NCI-H446 (cell line): Measurements from ENCODE around the gene CAMK1D.
"Not testable (repeated sequence)": the region's sequence is repeated elsewhere in the genome, so short reads cannot be mapped to it uniquely, and the experiment has no call there.

Experiments
- DNase-seq, 2 experiments: peaks; one replicate each; lab custom pipeline; 2025; lab: John Stamatoyannopoulos, UW

Gene CAMK1D

DNA sequence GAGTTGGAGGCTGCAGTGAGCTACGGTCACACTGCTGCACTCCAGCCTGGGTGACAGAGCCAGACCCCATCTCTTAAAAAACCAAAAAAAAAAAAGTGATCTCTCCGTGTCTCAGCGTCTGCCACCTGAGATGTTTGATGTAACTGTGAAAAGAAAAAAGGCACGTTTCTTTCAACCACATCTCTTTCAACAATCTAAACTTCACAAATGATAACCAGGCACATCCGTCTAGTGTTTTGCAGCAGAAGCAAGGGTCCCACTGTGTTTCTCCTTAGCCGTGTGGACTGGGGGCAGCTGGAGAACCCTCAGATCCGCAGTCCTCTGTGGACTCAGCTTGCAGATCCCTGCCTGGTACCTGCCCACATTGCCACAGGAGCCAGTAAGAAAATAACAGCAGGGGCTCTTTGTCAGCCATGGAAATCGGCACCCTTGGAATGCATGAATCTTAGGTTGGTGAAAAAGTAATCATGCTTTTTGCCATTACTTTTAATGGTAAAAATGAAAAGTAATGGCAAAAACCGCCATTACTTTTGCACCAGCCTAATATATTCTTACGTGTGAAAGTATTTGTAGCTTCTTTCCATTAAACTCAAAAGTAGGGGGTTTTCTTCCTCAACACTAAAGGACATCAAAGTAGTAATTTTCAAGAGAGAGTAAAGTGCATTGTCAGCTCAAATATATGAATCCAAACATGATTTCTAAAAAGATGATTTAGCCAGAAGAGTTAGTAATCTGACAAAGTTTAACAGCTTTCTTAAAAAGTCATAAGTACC lies 375.6 kb downstream of the CAMK1D start:
- DNase-seq: no peak

DNA sequence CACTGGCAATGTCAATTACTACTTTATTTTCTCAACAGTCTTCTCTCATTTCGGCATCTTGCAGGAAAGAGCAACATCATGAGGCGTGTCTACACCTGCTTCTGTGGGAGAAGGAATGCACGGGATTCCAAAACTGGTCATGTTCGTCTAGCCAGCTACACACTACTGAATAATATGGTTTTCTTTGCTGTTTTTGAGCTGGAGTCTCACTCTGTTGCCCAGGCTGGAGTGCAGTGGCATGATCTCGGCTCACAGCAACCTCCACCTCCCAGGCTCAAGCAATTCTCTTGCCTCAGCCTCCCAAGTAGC lies 376.2 kb downstream of the CAMK1D start:
- DNase-seq: not testable (repeated sequence)

DNA sequence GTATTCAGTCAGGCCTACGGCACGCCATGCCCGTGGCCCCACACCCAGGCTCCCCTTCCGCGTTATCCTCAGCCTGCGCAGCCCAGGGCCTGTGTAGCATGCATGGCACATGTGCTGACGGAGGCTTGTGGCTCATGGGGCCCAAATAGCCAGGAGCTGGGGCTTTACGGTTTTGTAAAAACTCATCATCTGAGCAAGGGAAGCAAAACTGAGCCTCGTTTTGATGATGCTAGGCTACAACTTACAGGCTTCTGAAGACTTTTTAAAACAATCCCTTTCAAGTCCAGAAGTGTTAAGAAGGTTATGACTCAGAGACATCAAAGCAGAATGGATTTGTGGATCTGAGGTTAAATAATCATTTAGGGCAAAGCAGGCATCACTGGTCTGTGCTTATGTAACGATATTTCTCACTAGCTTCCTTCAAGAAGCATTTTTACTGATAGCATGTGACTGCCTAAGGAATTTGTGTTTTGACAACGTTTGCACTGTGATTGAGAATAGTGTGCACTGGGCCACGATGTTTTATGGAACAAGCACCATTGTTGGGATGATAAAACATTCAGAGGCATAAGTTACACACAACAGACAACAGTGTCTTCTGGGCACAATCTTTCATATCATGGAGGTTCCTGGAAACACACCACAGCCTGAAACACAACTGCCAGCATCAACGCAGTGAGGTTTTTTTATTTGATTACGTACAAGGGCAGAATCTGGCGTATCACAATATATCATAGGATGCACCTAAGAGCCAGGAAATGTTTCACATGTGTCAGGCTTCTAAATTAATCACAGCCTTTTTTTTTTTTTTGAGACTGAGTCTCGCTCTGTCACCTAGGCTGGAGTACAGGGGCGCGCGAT lies 377.9 kb downstream of the CAMK1D start:
- DNase-seq: no peak

DNA sequence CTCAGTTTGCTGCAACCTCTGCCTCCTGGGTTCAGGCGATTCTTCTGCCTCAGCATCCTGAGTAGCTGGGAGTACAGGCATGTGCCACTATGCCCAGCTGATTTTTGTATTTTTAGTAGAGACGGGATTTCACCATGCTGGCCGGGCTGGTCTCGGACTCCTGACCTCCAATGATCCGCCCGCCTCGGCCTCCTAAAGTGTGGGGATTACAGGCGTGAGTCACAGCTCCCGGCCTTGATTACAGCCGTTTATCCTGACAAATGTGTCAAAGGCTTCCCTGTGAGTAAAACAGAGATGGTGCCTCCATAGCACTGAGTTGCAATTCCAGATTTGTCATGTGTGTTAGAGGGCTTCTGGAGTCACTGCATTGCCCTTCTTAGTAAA lies 378.5 kb downstream of the CAMK1D start:
- DNase-seq: no peak

DNA sequence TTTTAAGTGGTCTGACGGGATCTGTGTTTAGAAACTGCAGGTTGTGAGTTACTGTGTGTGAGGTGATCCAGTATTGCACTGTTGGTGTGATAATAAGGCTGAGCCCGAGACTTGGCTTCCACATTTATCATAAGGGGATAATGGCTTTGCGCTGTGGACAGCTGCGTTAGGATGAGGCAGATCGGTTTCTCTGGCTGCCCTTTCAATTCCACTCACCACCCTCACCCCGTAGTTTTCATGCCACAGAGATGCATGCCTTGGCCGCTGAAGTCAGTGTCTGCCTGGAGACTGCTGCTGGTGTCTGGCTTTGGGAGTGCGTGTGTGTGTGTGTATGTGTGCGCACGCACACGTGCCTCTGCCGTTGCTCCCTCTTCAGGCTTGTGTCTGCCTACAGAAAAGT lies 379.1 kb downstream of the CAMK1D start:
- DNase-seq: no peak

GRCh38 chr10:12729885-12730284 lies 380.5 kb downstream of the CAMK1D start:
- DNase-seq: no peak

DNA sequence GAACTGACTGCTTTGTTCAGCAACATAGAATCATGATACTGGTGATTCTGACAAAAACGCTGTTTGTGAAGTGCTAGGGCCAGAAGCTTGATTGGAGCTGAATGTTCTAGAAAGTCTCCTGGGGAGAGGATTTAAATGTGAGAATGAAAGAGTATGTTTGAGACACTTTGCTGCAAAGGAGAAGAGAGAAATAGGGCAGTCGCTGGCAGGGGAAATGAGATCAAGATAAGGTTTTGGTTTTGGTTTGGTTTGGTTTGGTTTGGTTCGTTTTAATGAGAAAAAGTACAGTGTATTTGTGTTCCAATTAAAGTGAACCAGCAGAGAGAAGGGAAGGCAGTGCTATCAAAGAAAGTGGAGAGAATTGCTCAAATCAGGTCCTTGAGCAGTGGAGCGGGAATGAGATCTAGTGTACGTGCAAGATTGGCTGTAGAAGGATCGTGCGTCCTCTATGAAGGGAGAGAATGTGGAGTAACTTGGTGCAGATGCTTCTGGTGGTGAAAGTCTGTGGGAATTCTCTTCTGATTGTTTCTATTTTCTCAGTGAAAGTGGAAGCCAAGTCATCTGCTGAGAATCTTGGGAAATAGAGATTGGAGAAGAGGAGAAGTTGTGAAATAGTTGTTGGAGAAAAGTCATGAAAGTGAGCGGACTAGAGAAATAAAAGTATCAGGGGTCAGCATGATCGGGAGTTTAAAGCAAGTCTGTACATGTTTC lies 381.6 kb downstream of the CAMK1D start:
- no peak for DNase-seq

- DNase-seq: no peak
These were observed 383.9 kb downstream of the CAMK1D start for GRCh38 chr10:12733271-12733670.

GRCh38 chr10:12735843-12736462 lies 386.6 kb downstream of the CAMK1D start:
- DNase-seq: no peak

- no peak for DNase-seq
These were observed 391.5 kb downstream of the CAMK1D start for GRCh38 chr10:12740813-12741212.

DNA sequence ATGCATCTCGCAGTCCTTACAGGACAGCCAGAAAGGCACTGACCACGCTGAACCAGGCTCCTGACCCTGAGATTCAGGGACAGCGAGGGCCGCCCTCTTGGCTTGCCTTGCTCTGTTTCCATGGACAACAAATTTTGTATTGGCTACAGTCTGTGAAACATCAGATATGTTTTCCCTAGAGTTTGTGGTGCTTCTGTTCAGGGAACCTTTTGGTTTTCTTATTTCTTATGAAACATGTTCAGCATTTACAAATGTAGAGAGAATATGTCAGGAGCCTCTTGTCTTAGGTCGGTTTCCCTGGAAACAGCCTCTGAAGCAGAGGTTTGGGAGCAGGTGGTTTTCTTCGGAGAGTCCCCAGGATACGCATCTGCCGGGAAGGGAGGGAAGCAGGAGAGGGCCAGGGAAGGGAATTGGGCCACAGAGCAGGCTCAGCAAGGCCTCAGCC lies 392.0 kb downstream of the CAMK1D start:
- no peak for DNase-seq

DNA sequence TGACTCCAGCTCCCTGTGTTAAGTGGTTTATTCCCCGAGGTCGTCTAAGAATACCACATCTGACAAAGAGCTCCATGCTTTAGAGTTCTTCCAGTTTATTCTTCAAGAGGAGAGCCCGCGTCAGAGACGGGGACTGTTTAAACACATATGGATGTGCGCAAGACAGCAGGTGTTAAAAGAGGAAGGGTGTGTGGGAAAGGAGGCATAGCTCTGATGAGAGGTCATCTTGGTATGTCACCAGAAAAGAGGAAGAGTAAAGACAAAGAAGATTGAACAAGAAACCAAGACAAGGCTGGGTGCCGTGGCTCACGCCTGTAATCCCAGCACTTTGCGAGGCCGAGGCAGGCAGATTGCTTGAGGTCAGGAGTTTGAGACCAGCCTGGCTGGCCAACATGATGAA lies 393.4 kb downstream of the CAMK1D start:
- no peak for DNase-seq

GRCh38 chr10:12743466-12743865 lies 394.1 kb downstream of the CAMK1D start:
- not testable (repeated sequence) for DNase-seq

GRCh38 chr10:12743941-12744340 lies 394.6 kb downstream of the CAMK1D start:
- no peak for DNase-seq

GRCh38 chr10:12748186-12748585 lies 398.8 kb downstream of the CAMK1D start:
- no peak for DNase-seq

GRCh38 chr10:12749760-12750478 lies 400.6 kb downstream of the CAMK1D start:
- DNase-seq: no peak

DNA sequence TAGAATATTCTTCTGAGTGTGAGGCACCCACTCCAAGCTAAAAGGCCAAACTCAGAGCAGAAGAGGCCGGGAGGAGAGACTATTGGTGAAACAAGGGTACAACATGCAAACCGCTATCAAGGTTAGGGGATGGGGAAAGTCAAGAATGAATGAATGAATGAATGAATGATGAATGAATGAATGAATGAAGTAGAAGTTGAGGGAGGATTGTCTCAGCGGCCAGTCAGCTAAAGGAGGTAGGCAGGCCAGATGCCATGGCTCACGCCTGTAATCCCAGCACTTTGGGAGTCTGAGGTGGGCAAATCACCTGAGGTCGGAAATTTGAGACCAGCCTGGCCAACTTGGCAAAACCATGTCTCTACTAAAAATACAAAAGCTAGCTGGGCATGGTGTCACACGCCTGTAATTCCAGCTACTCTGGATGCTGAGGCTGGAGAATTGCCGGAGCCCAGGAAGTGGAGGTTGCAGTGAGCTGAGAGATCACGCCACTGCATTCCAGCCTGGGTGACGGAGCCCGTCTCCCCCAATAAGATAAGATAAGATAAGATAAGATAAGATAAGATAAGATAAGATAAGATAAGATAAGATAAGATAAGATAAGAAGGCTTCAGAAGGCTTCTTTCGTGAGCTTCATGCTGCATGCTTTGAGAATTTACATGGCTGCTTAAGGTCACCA lies 401.3 kb downstream of the CAMK1D start:
- DNase-seq: no peak

DNA sequence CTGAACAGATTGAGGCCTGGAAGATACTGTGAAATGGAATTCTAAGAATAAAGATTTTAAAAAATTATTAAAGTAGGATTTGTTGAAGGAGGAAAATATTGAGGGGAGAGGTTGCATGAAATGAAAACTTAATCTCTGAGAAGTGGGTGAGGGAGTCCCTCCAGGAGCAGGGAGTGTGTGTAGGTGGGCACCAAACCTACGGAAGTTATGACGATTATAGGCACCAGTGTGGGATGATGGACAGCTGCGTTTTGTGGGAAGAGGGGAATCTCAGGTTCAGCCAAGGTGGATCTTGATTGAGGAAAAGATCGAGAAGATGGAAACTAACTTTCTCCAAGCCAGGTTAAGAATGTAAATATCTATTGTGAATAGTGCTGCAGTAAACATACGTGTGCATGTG lies 405.7 kb downstream of the CAMK1D start:
- DNase-seq: no peak

GRCh38 chr10:12757351-12757750 lies 408.0 kb downstream of the CAMK1D start:
- DNase-seq: no peak

GRCh38 chr10:12758271-12758670 lies 408.9 kb downstream of the CAMK1D start:
- no peak for DNase-seq

DNA sequence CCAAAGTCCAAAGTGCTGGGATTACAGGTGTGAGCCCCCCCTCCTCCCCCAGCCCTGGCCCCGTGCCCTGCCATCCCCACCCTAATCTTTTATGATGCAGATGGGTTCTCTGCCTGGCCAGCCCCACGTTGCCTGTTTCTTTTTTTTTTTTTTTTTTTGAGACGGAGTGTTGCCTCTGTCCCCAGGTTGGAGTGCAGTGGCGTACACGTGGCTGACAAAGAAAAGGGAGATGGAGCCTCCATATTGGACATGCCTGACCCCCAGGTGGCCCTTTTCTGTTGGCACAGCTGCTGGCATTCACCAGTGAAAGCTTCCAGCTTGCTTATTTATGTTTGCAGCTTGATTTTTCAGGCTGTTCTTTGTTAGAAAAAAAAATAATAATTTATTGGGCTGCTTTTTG lies 416.9 kb downstream of the CAMK1D start:
- DNase-seq: no peak
